NCI-H345 treated with DMSO at 0.1 percent for 48 hours (cell line): ENCODE results near the gene ZNF829.

Source experiments
- DNase-seq: peaks from one replicate; lab custom pipeline; 2025; ENCODE audit not compliant: unreplicated experiment; lab: John Stamatoyannopoulos, UW

The ZNF829 gene

DNA sequence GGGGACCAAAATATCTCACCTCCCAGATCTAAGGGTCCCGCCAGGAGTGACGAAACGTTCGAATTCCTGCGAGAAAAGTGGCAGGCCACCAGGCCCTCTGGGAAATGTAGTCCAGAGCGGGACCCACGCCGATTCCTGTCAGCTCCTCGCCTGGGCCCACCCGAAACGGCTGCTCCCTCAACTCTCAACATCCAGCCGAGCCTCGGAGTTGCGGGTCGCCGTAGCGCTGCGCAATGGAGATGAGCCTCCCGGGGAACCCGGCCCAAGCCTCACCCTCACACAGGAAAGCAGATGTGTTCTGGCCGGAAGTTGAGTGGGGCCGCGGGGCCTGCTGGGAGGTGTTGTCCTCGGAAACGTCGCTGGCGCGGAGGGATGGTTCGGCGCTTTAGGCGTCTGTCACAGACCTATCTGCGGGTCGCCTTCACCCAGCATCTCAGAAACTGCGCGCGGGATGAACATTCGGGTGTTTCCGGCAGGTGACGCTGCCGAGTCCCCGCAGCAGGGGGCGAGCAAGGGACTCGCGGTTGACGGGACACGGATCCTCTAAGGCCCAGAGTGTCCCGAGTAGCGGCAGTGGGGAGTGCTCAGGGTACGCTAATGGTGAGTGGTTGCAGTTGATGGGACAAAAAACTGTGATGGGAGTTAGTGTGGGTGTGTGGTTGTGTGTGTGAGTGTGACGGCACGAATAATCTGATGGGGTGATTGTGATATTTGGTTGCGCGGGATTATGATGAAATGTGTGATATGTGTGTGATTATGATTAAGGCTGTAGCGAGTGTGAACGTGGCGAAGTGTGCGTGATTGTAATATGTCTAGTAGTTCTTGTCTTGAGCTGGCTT, at the start of gene ZNF829, which contains the start of gene ZNF568:
Gene ZNF829, minus strand, starts transcription at position 300 of the 839 bp plus-strand sequence. CDS start 1,124 bp downstream, outside the sequence.
Gene ZNF568, plus strand, starts transcription at position 341 of the 839 bp plus-strand sequence. CDS start 6,439 bp downstream, outside the sequence.
- peak; percentile 99 for DNase-seq

DNA sequence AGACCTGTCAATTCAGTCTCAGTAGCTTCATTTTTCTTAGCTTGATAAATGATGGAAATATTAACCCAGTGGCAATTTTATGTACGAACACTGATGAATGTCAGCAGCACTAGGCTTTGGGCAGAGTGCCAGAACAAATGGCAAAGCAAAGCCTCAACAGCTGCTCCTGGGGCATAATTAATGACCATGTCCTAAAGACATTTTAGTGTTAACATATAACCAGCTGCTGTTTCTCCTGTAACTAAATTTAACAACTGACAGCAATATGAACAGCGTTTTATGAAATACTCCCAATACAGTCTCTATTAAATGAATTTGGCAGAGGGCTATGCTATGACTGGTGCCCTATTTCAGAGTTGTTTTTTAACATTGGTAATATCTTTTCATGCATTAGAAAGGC, 47.2 kb upstream of the ZNF829 start:
- DNase-seq: peak; percentile 89

DNA sequence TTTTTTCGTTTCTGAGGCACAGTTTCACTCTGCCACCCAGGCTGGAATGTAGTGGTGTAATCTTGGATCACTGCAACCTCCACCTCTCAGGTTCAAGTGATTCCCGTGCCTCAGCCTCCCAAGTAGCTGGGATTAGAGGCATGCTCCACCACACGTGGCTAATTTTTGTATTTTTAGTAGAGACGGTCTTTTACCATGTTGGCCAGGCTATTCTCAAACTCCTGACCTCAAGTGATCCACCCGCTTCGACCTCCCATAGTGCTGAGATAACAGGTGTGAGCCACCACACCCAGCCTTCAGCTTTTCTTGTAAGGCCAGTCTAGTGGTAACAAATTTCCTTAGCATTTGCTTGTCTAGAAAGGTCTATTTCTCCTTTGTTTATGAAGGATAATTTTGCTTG, 46.3 kb upstream of the ZNF829 start:
- no peak for DNase-seq

DNA sequence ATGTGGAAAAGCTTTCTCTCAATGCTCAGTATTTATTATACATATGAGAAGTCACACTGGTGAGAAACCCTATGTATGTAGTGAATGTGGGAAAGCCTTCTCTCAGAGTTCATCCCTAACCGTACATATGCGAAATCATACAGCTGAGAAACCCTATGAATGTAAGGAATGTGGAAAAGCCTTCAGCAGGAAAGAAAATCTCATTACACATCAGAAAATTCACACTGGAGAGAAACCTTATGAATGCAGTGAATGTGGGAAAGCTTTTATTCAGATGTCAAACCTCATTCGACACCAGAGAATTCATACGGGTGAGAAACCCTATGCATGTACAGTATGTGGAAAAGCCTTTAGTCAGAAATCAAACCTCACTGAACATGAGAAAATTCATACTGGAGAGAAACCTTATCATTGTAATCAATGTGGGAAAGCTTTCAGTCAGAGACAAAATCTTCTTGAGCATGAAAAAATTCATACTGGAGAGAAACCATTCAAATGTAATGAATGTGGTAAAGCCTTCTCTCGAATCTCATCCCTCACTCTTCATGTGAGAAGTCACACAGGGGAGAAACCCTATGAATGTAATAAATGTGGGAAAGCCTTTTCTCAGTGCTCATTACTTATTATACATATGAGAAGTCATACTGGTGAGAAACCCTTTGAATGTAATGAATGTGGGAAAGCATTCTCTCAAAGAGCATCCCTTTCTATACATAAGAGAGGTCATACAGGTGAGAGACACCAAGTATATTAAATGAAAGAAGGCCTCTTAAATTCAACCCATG, 34.4 kb upstream of the ZNF829 start:
- no peak for DNase-seq

DNA sequence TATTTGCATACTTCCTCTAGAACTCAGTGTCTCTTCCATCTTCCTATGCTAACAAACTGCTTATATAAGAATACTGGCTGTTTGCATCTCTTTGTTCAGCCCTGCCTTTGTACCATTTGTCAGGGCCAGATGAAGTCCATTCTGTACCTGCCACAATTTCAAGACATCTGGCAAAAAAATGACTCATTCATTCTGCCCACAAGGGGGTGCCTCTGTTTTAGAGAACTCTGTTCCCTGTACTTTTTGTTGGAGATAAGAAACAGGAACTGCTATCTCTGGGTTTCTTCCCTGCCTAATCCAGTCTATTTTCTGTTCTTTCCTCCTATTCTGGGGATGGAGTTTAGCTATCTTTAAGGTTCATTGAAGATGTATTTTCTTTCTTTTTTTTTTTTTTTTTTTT, 23.1 kb upstream of the ZNF829 start:
- DNase-seq: no peak

DNA sequence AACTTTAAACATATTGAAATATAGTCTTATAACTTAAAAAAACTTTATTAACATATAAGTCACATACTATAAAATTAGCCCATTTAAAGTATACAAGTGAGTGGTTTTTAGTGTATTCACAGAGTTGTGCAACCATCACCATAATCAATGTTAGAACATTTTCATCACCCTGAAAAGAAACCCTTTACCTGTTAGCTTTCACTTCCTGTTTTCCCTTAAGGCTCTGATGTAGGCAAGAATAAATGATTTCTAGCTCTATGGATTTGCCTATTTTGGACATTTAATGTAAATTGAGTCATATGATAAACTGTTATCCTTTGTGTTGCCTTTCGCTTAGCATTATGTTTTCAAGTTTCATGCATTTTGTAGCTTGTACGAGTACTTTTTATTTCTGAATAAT, 15.6 kb upstream of the ZNF829 start:
- no peak for DNase-seq

DNA sequence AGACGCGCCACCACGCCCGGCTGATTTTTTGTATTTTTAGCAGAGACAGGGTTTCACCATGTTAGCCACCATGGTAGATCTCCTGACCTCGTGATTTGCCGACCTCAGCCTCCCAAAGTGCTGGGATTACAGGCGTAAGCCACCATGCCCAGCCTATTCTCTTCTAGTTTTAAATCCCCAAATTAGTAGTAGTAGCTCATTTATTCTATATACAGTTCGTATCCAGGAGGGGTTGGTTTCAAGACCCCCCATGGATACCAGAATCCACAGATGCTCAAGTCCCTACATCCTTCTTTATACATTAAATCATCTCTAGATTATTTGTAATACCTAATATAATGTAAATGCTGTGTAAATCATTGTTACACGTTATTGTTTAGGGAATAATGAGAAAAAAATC, 2.0 kb upstream of the ZNF829 start:
- no peak for DNase-seq

DNA sequence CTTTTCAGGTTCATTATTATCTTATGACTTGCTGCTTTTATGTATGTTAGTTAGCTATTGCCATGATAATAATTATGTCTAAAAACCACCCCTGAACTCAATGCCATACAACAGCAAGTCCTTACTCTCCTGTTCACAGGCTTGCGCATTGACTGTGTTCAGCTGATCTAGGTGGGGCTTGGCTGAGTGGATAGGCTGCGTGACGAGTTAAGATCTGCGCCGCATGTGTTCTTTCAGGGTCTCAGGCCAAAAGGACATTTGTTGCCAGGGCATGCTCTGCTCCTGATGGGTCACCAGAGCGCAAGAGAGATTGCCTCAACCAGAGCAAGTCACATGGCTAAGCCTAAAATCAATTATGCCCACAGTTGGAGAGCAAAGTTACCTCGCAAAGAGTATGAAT, 900 bp upstream of the ZNF829 start:
- no peak for DNase-seq

DNA sequence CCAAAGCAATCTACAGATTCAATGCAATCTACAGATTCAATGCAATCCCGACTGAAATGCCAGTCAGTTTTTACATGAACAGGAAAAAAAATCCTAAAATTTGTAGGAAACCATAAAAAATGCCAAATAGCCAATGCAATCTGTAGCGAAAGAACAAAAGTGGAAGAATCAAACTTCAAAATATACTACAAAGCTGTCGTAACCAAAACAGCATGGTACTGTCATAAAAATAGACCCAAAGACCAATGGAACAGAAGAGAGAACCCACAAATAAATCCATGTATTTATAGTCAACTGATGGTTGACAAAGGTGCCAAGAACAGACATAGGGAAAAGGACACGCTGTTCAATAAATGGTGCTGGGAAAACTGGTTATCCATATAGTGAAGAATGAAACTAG, 17.7 kb downstream of the ZNF829 start:
- DNase-seq: no peak

DNA sequence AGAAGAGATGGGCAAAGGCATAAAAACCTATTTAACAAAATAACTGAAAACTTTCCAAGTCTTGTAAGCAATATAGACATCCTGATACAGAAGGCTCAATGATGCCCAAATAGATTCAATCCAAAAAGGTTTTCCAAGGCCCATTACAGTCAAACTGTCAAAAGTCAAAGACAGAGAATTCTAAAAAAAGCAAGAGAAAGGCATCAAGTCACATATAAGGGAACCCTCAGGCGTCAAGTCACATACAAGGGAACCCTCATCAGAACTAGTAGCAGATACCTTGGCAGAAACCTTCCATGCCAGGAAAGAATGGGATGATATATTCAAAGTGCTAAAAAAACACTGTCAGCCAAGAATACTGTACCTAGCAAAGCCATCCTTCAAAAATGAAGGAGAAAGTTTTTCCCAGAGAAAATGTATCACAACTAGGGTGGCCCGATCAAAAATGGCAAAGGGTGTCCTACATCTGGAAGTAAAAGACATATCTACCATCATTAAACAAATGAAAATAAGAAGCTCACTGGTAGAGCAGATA, 21.2 kb downstream of the ZNF829 start:
- no peak for DNase-seq

DNA sequence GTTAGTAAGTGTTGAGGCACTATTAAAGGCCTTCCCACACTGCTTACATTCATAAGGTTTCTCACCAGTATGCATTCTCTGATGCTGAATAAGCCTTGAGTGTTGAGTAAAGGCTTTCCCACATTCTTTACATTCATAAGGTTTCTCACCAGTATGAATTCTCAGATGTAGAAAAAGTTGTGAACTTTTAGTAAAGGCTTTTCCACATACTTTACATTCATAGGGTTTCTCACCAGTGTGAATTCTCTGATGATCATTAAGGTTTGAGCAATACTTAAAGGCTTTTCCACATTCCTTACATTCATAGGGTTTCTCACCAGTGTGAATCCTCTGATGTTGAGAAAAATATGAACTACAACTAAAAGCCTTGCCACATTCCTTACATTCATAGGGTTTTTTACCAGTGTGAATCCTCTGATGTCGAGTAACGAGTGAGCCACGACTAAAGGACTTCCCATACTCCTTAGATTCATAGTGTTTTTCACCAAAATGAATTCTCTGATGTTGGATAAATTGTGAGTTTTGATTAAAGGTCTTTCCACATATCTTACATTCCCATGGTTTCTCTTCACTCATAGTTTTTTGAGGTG, 24.2 kb downstream of the ZNF829 start:
- no peak for DNase-seq

DNA sequence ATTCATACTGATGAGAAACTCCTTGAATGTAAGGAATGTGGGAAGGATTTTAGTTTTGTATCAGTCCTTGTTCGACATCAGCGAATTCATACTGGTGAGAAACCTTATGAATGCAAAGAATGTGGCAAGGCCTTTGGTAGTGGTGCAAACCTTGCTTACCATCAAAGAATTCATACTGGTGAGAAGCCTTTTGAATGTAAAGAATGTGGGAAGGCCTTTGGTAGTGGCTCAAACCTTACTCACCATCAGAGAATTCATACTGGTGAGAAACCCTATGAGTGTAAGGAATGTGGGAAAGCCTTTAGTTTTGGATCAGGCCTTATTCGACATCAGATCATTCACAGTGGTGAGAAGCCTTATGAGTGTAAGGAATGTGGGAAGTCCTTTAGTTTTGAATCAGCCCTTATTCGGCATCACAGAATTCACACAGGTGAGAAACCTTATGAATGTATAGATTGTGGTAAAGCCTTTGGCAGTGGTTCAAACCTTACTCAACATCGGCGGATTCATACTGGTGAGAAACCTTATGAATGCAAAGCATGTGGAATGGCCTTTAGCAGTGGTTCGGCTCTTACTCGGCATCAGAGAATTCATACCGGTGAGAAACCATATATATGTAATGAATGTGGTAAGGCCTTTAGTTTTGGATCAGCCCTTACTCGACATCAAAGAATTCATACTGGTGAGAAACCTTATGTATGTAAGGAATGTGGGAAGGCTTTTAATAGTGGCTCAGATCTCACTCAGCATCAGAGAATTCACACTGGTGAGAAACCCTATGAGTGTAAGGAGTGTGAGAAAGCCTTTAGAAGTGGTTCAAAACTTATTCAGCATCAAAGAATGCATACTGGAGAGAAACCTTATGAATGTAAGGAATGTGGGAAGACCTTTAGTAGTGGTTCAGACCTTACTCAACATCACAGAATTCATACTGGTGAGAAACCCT, 38.8 kb downstream of the ZNF829 start:
- DNase-seq: no peak

DNA sequence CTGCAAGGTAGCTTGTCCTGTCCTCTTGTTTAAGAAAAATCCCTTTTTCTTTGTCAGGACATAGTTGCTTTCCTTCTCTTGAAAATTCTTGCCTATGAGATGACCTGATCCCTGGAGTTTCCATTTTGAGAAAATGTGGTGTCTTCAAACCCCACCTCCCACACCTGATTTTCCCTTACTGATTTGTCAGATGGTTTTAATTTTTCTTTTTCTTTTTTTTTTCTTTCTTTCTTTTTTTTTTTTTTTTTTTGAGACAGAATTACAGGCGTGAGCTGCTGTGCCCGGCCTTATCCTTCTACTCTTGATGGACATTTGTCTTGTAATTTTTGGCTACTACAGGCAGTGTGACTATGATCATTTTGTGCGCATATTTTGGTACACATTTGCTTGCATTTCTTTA, 64.2 kb downstream of the ZNF829 start:
- DNase-seq: no peak

DNA sequence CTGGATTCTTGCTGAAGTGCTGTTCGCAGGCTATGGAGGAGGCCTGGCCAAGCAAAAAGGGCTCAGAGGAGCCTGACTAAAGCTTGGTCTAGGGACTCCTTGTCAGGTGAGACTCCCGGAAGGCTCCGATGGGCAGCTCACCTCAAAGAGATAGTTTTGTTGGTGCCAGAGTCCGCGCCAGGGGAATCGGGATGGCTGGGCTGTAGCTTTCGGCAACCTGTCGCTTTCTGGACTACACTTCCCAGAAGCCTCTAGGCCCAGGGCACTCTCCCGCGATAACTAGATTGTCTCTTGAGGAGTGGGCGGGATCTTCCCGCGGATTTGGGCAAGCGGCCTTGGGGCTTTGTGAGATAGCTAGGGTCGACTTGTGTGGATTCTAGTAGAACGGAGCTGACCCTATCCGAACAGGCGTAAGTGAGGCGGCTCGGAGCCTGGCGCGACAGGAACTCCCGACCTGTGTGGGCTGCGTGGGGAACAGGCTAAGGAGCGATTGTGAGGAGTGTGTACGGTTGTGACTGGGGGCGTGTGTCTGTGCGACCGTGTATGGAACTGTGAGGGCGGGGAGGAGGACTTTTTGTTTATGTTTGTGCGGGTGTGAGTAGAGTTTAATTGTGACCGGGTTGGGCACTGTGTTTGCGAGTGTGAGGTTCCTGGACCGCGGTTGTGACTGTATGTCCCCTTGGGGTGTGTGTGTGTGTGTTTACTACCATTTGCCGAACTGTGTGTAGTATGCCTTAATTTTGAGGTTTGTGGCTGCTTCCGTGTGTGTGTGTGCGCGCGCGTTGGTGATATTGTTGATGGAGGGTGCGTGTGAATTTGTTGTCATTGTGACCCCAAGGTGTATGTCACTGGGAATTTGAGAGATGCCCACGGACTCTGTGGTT, 65.3 kb downstream of the ZNF829 start, which contains the start of gene ZNF345:
Gene ZNF345, plus strand, starts transcription at position 318 of the 884 bp plus-strand sequence. CDS start 25,955 bp downstream, outside the sequence.
- peak; percentile 100 for DNase-seq

DNA sequence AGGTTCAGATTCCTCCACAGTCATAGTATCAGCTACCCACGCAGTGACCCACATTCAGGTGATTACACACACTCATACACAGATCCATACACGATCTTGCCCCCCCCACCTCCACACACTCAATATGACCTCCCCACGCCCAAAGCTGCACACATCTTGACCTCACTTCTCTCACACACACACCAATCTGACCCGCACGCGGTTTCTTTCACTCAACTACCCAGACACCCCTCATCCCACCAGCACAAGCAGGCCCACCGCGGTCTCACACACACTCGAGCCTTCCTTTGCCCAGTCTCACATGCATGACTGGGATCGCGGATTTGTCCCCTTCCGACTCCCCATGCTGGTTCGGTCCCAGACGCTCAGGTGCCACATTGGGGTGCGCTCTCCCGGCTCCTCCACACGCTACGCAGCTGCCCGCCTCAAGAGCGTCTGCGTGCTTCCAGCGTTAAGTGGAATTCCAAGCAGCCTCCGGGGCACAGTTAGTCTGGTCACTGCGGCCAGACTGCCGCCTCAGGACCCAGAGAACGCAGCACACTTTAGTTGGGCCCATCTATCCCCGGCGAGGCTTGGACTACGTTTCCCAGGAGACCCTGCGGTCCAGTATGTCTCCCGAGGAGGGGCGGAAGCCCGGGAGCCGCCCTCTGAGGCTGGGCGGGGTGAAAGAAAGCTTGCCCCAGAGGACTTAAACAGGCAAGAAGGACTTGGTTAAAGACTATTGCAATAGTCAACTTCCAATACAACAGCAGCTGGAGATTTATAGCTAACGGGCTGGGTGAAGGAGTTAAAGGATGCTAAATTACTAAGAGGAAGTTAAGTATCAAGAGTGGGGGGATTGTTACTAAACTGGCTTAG, 66.2 kb downstream of the ZNF829 start:
- peak; percentile 99 for DNase-seq

DNA sequence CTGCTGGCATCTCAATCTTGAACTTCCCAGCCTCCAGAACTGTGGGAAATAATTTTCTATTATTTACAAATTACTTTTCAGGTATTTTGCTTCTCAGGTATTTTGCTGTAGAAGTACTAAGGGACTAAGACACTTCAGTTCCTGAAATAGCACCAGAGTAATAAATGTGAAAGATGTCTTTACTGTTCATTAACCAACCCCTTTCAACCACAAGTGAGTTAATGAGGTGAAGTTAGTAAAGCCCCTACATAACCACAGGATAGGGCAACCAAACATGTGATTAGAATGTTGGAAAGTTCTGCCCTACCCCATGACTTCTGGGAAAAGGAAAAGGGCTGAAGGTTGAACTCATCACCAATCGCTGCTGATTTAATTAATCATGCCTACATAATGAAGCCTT, 68.1 kb downstream of the ZNF829 start:
- no peak for DNase-seq

DNA sequence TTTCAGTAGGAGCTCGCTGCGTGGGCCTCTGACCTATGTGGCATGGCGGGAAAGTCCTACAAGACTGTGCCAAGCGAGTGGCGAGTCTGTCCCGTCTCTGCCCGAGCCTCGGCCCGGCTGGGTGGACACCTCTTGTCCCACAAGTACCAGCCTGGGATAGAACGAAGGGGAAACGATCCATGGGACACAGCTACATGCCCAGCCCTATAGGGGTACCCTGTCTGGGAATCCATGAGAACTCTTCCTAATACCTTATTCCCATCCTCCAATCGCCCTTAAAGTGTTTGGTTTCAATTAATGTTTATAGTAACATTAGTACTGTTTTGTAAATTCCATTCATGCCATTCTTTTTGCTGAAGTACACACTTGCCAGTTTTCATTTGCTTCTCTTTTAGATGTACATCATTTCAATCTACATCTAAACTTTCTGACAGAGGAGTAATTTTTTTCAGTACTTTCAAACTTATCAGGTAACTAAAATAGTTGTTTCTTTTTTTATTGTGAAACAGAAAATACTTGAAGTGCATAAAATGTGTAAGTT, 77.2 kb downstream of the ZNF829 start:
- DNase-seq: no peak
